PC-3 (cell line): Measurements from ENCODE around the gene ARID5B.
"Not testable (repeated sequence)": the region's sequence is repeated elsewhere in the genome, so short reads cannot be mapped to it uniquely, and the experiment has no call there.

Experiments
- CTCF ChIP-seq: fragments of 300-600 bp; sonication (generic); conservative IDR thresholded peaks from 2 replicates; pipeline ENCODE4 v1.5.1; 2017; ENCODE audit warnings: antibody characterized with exemption, low read depth, mild to moderate bottlenecking, low read length
- EZH2 ChIP-seq: fragments of 300-600 bp; sonication (generic); IDR thresholded peaks from one replicate; pipeline ENCODE4 v1.6.1; 2017; ENCODE audit warnings: antibody characterized with exemption, mild to moderate bottlenecking, low read length; ENCODE audit not compliant: unreplicated experiment
- EZH2phosphoT487 ChIP-seq: fragments of 300-600 bp; sonication (generic); IDR thresholded peaks from 2 replicates; pipeline ENCODE4 v1.6.1; 2018; ENCODE audit warnings: mild to moderate bottlenecking, antibody characterized with exemption, low read length, borderline replicate concordance

- not testable (repeated sequence) for TF ChIP-seq CTCF, EZH2phosphoT487, EZH2
Measured at GRCh38 chr10:62028502-62028842, 127.0 kb downstream of the ARID5B start.
